Colonic mucosa (tissue), 4 donors: ENCODE data around the gene MAPT. TPM values are rescaled to one million over a fixed set of nuclear protein-coding genes. Genes with fewer than 3 reads are reported as not detected.
A peak's percentile ranks its signal among the peaks of the same experiment; 100 is the strongest.

Experiments used
- DNase-seq: peaks from one replicate; pipeline ENCODE4 v3.0.0-alpha.2; 2020
- H3K27ac ChIP-seq: fragments of 200-600 bp; one replicate; pipeline ENCODE4 v1.8.0; 2021
- H3K27me3 ChIP-seq: fragments of 200-600 bp; one replicate; pipeline ENCODE4 v1.8.0; 2021
- H3K36me3 ChIP-seq: fragments of 200-600 bp; one replicate; pipeline ENCODE4 v1.8.0; 2021
- H3K4me1 ChIP-seq: fragments of 200-600 bp; one replicate; pipeline ENCODE4 v1.8.0; 2021; ENCODE audit warnings: mild to moderate bottlenecking
- H3K4me3 ChIP-seq: fragments of 200-600 bp; one replicate; pipeline ENCODE4 v1.8.0; 2021
- H3K9ac ChIP-seq, 2 donors: one replicate each; pipeline ENCODE4 v1.7.0; 2013; ENCODE audit warnings: control low read depth in 2 of 2, low read depth in 2 of 2, low read length in 2 of 2
- H3K9me3 ChIP-seq: fragments of 200-600 bp; one replicate; pipeline ENCODE4 v1.8.0; 2021
- intact Hi-C: fragments of 100-400 bp; cut with DNase I; formaldehyde crosslinking; loops from one replicate; pipeline ENCODE4 v1.14.1; 2022
- total RNA-seq, 2 donors: library from RNA; stranded (reverse); fragmentation: NEBNext Ultra II Directional in 1 of 2; extraction: Animal tissue kit (Norgen Biotek cat#: 25700) in 1 of 2; gene quantifications; one replicate each; pipeline ENCODE4 v1.2.1, GENCODE V29; 2021
- TF ChIP-seq, protein P1 (sequence below): fragments of 200-600 bp; IDR thresholded peaks from one replicate; pipeline ENCODE4 v1.8.0; 2022; ENCODE audit warnings: antibody characterized with exemption, mild to moderate bottlenecking
- donor health status: healthy.
- donor health status: DM: no; HTN: no; CAD: no.
- donor health status: DM: no; HTN: no; CAD: no.

Gene MAPT
- total RNA-seq, 2 donors from 2014 or later, result 0.37 to 2.9 TPM

DNA sequence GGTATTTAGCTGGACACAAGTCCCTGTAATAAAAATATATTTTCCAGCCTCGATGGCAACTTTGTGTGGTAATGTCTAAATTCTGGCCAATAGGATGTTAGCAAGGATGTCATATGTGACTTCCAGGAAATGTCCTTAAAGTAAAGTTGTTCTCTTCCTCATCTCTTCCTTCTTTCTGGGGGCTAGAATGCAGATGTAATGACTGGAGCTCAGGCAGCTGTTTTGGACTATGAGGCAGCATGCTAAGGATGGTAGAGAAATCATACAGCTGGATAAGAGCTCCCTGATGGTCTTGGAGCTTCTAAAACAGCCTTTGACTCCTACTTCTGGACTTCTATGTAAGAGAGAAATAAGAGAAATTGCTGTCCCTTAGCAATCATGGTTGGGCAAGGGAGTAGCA is 16.9 kb upstream of the MAPT start:
- no peaks in the 10 kb centered on the region for H3K36me3 ChIP-seq
- intact Hi-C loops, result no loop called here
- H3K4me3 ChIP-seq, result no peak overlapping the region
- no peak for DNase-seq
- H3K9ac ChIP-seq, result no peak overlapping the region
- no peaks in the 10 kb centered on the region for H3K27me3 ChIP-seq
- TF ChIP-seq, protein P1, sequence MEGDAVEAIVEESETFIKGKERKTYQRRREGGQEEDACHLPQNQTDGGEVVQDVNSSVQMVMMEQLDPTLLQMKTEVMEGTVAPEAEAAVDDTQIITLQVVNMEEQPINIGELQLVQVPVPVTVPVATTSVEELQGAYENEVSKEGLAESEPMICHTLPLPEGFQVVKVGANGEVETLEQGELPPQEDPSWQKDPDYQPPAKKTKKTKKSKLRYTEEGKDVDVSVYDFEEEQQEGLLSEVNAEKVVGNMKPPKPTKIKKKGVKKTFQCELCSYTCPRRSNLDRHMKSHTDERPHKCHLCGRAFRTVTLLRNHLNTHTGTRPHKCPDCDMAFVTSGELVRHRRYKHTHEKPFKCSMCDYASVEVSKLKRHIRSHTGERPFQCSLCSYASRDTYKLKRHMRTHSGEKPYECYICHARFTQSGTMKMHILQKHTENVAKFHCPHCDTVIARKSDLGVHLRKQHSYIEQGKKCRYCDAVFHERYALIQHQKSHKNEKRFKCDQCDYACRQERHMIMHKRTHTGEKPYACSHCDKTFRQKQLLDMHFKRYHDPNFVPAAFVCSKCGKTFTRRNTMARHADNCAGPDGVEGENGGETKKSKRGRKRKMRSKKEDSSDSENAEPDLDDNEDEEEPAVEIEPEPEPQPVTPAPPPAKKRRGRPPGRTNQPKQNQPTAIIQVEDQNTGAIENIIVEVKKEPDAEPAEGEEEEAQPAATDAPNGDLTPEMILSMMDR, result no peak
- H3K9me3 ChIP-seq, result no peaks in the 10 kb centered on the region
- H3K4me1 ChIP-seq, result no peaks in the 10 kb centered on the region
- H3K27ac ChIP-seq, result no peak overlapping the region

DNA sequence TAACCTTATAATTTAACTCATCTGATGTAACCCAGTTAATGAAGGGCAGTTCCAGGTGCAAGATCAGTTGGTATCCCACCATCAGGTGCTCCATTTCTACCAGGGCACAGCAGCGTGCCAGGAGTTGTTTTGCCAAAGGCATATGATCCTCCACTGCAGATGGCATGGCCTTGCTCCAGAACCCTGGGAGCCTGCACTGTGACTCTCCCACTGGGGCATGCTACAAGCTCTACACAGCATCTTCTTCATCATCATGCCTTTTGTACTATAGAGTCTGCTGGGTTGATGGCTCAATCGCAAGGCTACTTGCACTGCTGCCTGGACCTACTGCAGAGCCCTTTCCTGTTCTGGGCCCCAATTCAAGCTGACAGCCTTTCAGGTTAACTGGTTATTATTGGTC is 11.3 kb upstream of the MAPT start:
- H3K27ac ChIP-seq, result no peak overlapping the region
- no peak overlapping the region for H3K9ac ChIP-seq
- TF ChIP-seq, protein P1, result no peak
- H3K36me3 ChIP-seq, result no peaks in the 10 kb centered on the region
- H3K27me3 ChIP-seq, result no peaks in the 10 kb centered on the region
- no peak for DNase-seq
- no peaks in the 10 kb centered on the region for H3K4me1 ChIP-seq
- no peak overlapping the region for H3K4me3 ChIP-seq
- no peaks in the 10 kb centered on the region for H3K9me3 ChIP-seq
- intact Hi-C loops, result no loop called here

DNA sequence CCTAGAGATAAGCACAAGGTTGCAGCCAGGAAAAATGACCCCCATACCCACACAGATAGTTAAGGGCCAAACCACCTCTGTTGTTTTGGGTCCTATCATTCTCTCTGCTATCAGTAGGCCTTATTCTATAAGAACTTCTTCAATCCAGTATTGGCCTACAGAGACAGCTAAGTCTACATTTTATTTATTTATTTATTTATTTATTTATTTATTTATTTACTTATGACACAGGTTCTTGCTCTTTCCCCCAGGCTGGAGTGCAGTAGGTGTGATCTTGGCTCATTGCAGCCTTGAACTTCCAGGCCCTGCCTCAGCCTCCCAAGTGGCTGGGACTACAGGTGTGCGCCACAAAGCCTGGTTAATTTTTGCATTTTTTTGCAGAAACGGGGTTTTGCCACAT is 7.5 kb upstream of the MAPT start:
- intact Hi-C loops, result no loop called here
- H3K27me3 ChIP-seq, result no peaks in the 10 kb centered on the region
- DNase-seq, result no peak
- H3K4me1 ChIP-seq, result no peaks in the 10 kb centered on the region
- no peaks in the 10 kb centered on the region for H3K9me3 ChIP-seq
- H3K9ac ChIP-seq, result no peak overlapping the region
- H3K36me3 ChIP-seq, result no peaks in the 10 kb centered on the region
- no peak overlapping the region for H3K4me3 ChIP-seq
- TF ChIP-seq, protein P1, result no peak
- no peak overlapping the region for H3K27ac ChIP-seq

DNA sequence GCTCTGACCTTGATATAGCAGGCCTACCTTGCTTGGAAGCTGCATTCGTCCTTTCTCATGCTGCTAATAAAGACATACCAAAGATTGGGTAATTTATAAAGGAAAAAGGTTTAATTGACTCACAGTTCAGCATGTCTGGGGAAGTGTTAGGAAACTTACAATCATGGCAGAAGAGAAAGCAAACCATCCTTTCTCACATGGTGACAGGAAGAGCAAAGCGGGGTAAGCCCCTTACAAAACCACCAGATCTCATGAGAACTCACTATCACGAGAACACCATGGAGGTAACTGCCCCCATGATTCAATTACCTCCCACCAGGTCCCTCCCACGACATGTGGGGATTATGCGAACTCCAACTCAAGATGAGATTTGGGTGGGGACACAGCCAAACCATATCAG is 6.0 kb upstream of the MAPT start:
- intact Hi-C loops, result no loop called here
- TF ChIP-seq, protein P1, result no peak
- no peak overlapping the region for H3K9ac ChIP-seq

DNA sequence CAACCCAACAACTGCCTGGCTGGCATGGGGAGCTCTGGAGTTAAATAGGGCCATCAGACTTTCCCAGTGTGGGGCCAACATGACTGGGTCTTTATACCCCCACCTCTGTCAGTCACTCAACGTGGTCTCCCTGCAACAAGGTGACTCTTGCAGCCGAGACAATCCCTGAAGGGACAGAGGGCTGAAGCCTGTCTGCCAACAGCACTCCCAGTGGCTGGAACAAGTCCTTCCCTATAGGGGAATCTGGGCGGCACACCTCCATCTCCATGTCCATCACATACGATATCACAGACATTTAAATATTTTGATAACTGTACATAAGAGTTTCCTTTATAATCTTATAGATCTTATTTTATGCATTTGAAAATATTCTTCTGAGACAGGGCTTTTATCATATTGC is 4.8 kb upstream of the MAPT start:
- Histone ChIP-seq H3K4me1 (no peaks in the 10 kb centered on the region), H3K27ac (no peak overlapping the region), H3K36me3 (no peaks in the 10 kb centered on the region), H3K4me3 (no peak overlapping the region), H3K9ac (no peak overlapping the region), H3K9me3 (no peaks in the 10 kb centered on the region), H3K27me3 (no peaks in the 10 kb centered on the region)
- TF ChIP-seq, protein P1, result no peak
- no peak for DNase-seq
- intact Hi-C loops, result no loop called here

More for the DNA sequence above, 6.0 kb upstream of the MAPT start:
- Histone ChIP-seq H3K4me3 (no peak overlapping the region), H3K36me3 (no peaks in the 10 kb centered on the region), H3K27ac (no peak overlapping the region), H3K4me1 (no peaks in the 10 kb centered on the region), H3K27me3 (no peaks in the 10 kb centered on the region), H3K9me3 (no peaks in the 10 kb centered on the region)
- no peak for DNase-seq

DNA sequence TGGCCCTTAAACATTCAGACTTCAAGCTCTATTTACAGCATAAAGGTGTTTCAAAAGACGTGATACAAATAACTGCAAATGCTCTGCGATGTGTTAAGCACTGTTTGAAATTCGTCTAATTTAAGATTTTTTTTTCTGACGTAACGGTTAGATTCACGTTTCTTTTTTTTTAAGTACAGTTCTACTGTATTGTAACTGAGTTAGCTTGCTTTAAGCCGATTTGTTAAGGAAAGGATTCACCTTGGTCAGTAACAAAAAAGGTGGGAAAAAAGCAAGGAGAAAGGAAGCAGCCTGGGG is 681 bp upstream of the MAPT start:
- intact Hi-C loops, result no loop called here
- no peaks in the 10 kb centered on the region for H3K9me3 ChIP-seq
- TF ChIP-seq, protein P1, result no peak
- H3K4me1 ChIP-seq, result peaks cover 4% of the 10 kb centered on the region
- H3K27ac ChIP-seq, result no peak overlapping the region
- peak overlapping the region in 1 of 2 donors; percentile 63 for H3K9ac ChIP-seq
- no peak for DNase-seq
- peaks cover 27% of the 10 kb centered on the region for H3K27me3 ChIP-seq
- H3K36me3 ChIP-seq, result no peaks in the 10 kb centered on the region
- H3K4me3 ChIP-seq, result peak overlapping the region; percentile 69
